ENCODE measurements around the gene PTH1R.

The PTH1R gene

GRCh38 chr3:46868287-46868686, 9.2 kb upstream of the PTH1R start:
- TF ChIP-seq MAX (IDR thresholded peaks at IDR 0.05; ENCODE audit: low read depth, low read length) = no peak
- no peak for TF ChIP-seq MYC (IDR thresholded peaks at IDR 0.05; ENCODE audit: low read depth, low read length)
- no peak for TF ChIP-seq POLR2A (IDR thresholded peaks at IDR 0.05; ENCODE audit: extremely low read depth, insufficient read length)
- no peak for TF ChIP-seq CTCF (IDR thresholded peaks at IDR 0.05; ENCODE audit: low read depth, low read length)

GRCh38 chr3:46868948-46869347, 8.6 kb upstream of the PTH1R start:
- no peak for TF ChIP-seq CTCF (IDR thresholded peaks at IDR 0.05; ENCODE audit: low read depth, low read length)
- TF ChIP-seq MYC (IDR thresholded peaks at IDR 0.05; ENCODE audit: low read depth, low read length) = no peak
- TF ChIP-seq POLR2A (IDR thresholded peaks at IDR 0.05; ENCODE audit: extremely low read depth, insufficient read length) = no peak
- no peak for TF ChIP-seq MAX (IDR thresholded peaks at IDR 0.05; ENCODE audit: low read depth, low read length)
- DNase-seq (ENCODE audit: low read depth) = no peak
- H3K4me3 ChIP-seq (ENCODE audit: low read depth, low read length) = no peak overlapping the region

More at GRCh38 chr3:46868287-46868686, 9.2 kb upstream of the PTH1R start:
- no peak for DNase-seq (ENCODE audit: low read depth)
- H3K4me3 ChIP-seq (ENCODE audit: low read depth, low read length) = no peak overlapping the region

GRCh38 chr3:46869440-46869839, 8.1 kb upstream of the PTH1R start:
- no peak for TF ChIP-seq POLR2A (IDR thresholded peaks at IDR 0.05; ENCODE audit: extremely low read depth, insufficient read length)
- TF ChIP-seq CTCF (IDR thresholded peaks at IDR 0.05; ENCODE audit: low read depth, low read length) = no peak
- TF ChIP-seq MYC (IDR thresholded peaks at IDR 0.05; ENCODE audit: low read depth, low read length) = no peak
- TF ChIP-seq MAX (IDR thresholded peaks at IDR 0.05; ENCODE audit: low read depth, low read length) = no peak
- DNase-seq (ENCODE audit: low read depth) = no peak
- no peak overlapping the region for H3K4me3 ChIP-seq (ENCODE audit: low read depth, low read length)

- TF ChIP-seq POLR2A (IDR thresholded peaks at IDR 0.05; ENCODE audit: extremely low read depth, insufficient read length) = no peak
- TF ChIP-seq CTCF (IDR thresholded peaks at IDR 0.05; ENCODE audit: low read depth, low read length) = no peak
- TF ChIP-seq MYC (IDR thresholded peaks at IDR 0.05; ENCODE audit: low read depth, low read length) = no peak
- TF ChIP-seq MAX (IDR thresholded peaks at IDR 0.05; ENCODE audit: low read depth, low read length) = no peak
- no peak overlapping the region for H3K4me3 ChIP-seq (ENCODE audit: low read depth, low read length)
- DNase-seq (ENCODE audit: low read depth) = no peak
Measured at GRCh38 chr3:46870651-46871050, 6.9 kb upstream of the PTH1R start.

- TF ChIP-seq MYC (IDR thresholded peaks at IDR 0.05; ENCODE audit: low read depth, low read length) (no peak), MAX (IDR thresholded peaks at IDR 0.05; ENCODE audit: low read depth, low read length) (no peak), CTCF (IDR thresholded peaks at IDR 0.05; ENCODE audit: low read depth, low read length) (no peak), POLR2A (IDR thresholded peaks at IDR 0.05; ENCODE audit: extremely low read depth, insufficient read length) (no peak)
- no peak for DNase-seq (ENCODE audit: low read depth)
- no peak overlapping the region for H3K4me3 ChIP-seq (ENCODE audit: low read depth, low read length)
Measured at GRCh38 chr3:46871222-46871621, 6.3 kb upstream of the PTH1R start.

GRCh38 chr3:46873521-46873920, 4.0 kb upstream of the PTH1R start:
- no peak for DNase-seq (ENCODE audit: low read depth)
- no peak for TF ChIP-seq MAX (IDR thresholded peaks at IDR 0.05; ENCODE audit: low read depth, low read length)
- TF ChIP-seq CTCF (IDR thresholded peaks at IDR 0.05; ENCODE audit: low read depth, low read length) = no peak
- TF ChIP-seq MYC (IDR thresholded peaks at IDR 0.05; ENCODE audit: low read depth, low read length) = no peak
- no peak for TF ChIP-seq POLR2A (IDR thresholded peaks at IDR 0.05; ENCODE audit: extremely low read depth, insufficient read length)
- no peak overlapping the region for H3K4me3 ChIP-seq (ENCODE audit: low read depth, low read length)

All from NB4 (cell line).